Body of pancreas (tissue), 4 donors: ENCODE measurements around the gene RPE65.

Experiments used
- CTCF ChIP-seq, 7 experiments: fragments of 450-650 bp in 4 of 7; fragments of 200-600 bp in 3 of 7; sonication (generic) in 3 of 7; IDR thresholded peaks; one replicate each; pipeline ENCODE4 v1.5.1; 2016 to 2019; ENCODE audit warnings: antibody characterized with exemption in 7 of 7
- POLR2A ChIP-seq, 3 donors: fragments of 450-650 bp; IDR thresholded peaks; one replicate each; pipeline ENCODE4 v1.6.1; 2016; ENCODE audit warnings: antibody characterized with exemption in 3 of 3, mild to moderate bottlenecking in 2 of 3

- no peak for TF ChIP-seq CTCF (IDR thresholded peaks at IDR 0.05)
- no peak for TF ChIP-seq POLR2A (IDR thresholded peaks at IDR 0.05)
Observed at GRCh38 chr1:68401506-68401905, 48.2 kb downstream of the RPE65 start.
